ENCODE results near the gene MST1. TPM values are rescaled to one million over a fixed set of nuclear protein-coding genes. Genes with fewer than 3 reads are reported as not detected.

MST1 gene
- total RNA-seq, 2 experiments from 2014 or later, result 8.1 to 8.2 TPM

DNA sequence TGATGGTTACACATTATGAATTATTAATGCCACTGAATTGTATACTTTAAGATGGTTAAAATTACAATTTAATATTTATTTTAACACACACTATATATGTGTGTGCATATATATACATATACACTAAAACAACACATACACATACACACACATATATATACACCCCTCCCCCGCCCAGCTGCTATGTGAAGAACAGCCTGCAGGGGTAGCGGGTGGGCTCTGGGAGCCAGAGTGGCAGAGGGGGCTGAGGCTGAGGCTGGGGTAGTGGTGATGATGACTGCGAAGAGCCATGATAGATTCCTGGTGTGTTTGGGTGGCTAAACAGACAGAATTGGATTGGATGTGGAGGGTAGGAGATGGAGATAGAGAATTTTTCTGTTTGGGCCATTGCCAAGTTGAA is 54.5 kb downstream of the MST1 start:
- Mint-ChIP-seq H3K4me3 (no peak overlapping the region), H3K4me1 (ENCODE audit: low read depth) (peaks cover 6% of the 10 kb centered on the region), H3K27ac (no peak overlapping the region), H3K36me3 (peaks cover 2% of the 10 kb centered on the region), H3K9me3 (peaks cover 4% of the 10 kb centered on the region), H3K27me3 (peaks cover 11% of the 10 kb centered on the region)
- no peak for DNase-seq
- intact Hi-C loops (cut with micrococcal nuclease), result no loop called here
- ChIA-PET CTCF (no interaction called here), POLR2A (no interaction called here)

Other genes starting within 250 kb of the MST1 start
- gene DAG1, start 219.2 kb downstream of the MST1 start, total RNA-seq, result 1 to 10 TPM; 9.4 to 9.6 TPM
- under 1 TPM; 0.05 to 0.07 TPM for gene BSN, start 135.0 kb downstream of the MST1 start, total RNA-seq
- 100 to 1,000 TPM; 141 to 143 TPM for gene APEH, start 15.1 kb downstream of the MST1 start, total RNA-seq
- gene RNF123, start 83 bp upstream of the MST1 start, total RNA-seq, result 10 to 100 TPM; 21.0 to 29.7 TPM
- not detected for gene AMIGO3, start 30.2 kb upstream of the MST1 start, total RNA-seq
- gene GMPPB, start 34.5 kb upstream of the MST1 start, total RNA-seq, result 10 to 100 TPM; 41.0 to 45.4 TPM
- gene IP6K1, start 97.1 kb upstream of the MST1 start, total RNA-seq, result 10 to 100 TPM; 28.8 to 29.3 TPM
- under 1 TPM in 1 of 2 experiments, not detected in 1; 0.22 TPM for gene CDHR4, start 110.4 kb upstream of the MST1 start, total RNA-seq
- gene INKA1, start 113.8 kb upstream of the MST1 start, total RNA-seq, result 1 to 10 TPM; 1.0 to 1.2 TPM
- 10 to 100 TPM; 85.6 to 86.4 TPM for gene UBA7, start 124.5 kb upstream of the MST1 start, total RNA-seq
- gene TRAIP, start 167.1 kb upstream of the MST1 start, total RNA-seq, result 10 to 100 TPM; 22.7 to 25.3 TPM
- gene CAMKV, start 180.4 kb upstream of the MST1 start, total RNA-seq, result under 1 TPM; 0.39 to 0.43 TPM
- under 1 TPM; 0.39 to 0.93 TPM for gene MST1R, start 214.4 kb upstream of the MST1 start, total RNA-seq
- gene MON1A, start 240.3 kb upstream of the MST1 start, total RNA-seq, result 1 to 10 TPM; 6.3 to 7.8 TPM